ENCODE results near the gene TFRC. TPM values are rescaled to one million over a fixed set of nuclear protein-coding genes. Genes with fewer than 3 reads are reported as not detected.
"Not testable (repeated sequence)": the region's sequence is repeated elsewhere in the genome, so short reads cannot be mapped to it uniquely, and the experiment has no call there.

Gene TFRC
- polyA plus RNA-seq, 1 donor = 45.6 TPM

DNA sequence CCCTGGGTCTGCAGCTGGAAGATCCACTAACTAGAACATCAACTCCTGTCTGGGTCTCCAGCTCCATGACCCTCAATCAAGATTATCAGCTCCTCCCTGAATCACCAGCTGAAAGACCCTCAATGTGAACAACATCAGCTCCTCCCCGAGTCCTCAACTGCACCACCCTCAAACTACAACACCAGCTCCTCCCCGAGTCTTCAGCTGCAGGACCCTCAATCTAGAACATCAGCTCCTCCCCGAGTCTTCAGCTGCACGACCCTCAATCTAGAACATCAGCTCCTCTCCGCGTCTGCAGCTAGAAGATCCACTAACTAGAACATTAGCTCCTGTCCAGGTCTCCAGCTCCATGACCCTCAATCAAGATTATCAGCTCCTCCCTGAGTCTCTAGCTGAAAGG is 79.2 kb downstream of the TFRC start:
- DNase-seq = not testable (repeated sequence)

DNA sequence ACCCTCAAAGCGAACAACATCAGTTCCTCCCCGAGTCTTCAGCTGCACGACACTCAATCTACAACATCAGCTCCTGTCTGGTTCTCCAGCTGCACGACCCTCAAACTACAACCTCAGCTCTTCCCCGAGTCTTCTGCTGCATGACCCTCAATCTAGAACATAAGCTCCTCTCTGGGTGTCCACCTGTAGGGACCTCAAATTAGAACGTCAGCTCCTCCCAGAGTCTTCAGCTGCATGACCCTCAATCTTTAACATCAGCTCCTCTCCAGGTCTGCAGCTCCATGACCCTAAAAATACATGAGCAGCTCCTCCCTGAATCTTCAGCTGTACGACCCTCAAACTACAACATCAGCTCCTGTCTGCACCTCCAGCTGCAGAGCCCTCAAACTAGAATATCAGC is 80.7 kb downstream of the TFRC start:
- not testable (repeated sequence) for DNase-seq

DNA sequence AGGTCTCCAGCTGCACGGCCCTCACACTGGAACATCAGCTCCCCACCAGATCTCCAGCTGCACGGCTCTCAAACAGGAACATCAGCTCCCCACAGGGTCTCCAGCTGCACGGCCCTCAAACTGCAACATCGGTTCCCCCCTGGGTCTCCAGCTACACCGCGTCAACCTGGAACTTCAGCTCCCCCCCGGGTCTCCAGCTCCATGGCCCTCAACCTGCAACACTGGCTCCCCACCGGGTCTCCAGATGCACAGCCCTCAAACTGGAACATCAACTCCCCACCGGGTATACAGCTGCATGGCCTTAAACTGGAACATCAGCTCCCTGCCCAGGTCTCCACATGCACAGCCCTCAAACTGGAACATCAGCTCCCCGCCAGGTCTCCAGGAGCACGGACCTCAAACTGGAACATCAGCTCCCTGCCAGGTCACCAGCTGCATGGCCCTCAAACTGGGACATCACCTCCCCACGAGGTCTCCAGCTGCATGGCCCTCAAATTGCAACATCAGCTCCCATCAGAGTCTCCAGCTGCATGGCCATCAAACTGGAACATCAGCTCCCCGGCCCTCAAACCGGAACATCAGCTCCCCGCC is 81.4 kb downstream of the TFRC start:
- not testable (repeated sequence) for DNase-seq

DNA sequence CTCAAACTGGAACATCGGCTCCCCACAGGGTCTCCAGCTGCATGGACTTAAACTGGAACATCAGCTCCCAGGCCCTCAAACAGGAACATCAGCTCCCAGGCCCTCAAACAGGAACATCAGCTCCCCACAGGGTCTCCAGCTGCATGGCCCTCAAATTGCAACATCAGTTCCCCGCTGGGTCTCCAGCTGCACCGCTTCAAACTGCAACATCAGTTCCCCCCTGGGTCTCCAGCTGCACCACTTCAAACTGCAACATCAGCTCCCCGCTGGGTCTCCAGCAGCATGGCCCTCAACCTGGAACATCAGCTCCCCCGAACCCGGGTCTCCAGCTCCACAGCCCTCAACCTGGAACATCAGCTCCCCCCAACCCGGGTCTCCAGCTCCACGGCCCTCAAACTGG is 82.0 kb downstream of the TFRC start:
- DNase-seq = no peak

Other genes with a start within 250 kb of the TFRC start
- 170 TPM for gene TNK2, start 173.5 kb downstream of the TFRC start, polyA plus RNA-seq (ENCODE audit: insufficient read length)
- gene ZDHHC19, start 129.3 kb upstream of the TFRC start, polyA plus RNA-seq (ENCODE audit: insufficient read length) = 0.27 TPM
- 7.8 TPM for gene SLC51A, start 134.4 kb upstream of the TFRC start, polyA plus RNA-seq (ENCODE audit: insufficient read length)
- gene PCYT1A, start 205.6 kb upstream of the TFRC start, polyA plus RNA-seq (ENCODE audit: insufficient read length) = 43.6 TPM
- 11.5 TPM for gene DYNLT2B, start 236.2 kb upstream of the TFRC start, polyA plus RNA-seq (ENCODE audit: insufficient read length)

All from hindlimb muscle (tissue), 1 donor.